Erythroblast (primary cell): Measurements from ENCODE around the gene SPINDOC.
"Not testable (repeated sequence)": the region's sequence is repeated elsewhere in the genome, so short reads cannot be mapped to it uniquely, and the experiment has no call there.

Experiments used
- DNase-seq, 2 experiments: peaks; one replicate each; lab custom pipeline; 2025; lab: John Stamatoyannopoulos, UW
- GATA1 ChIP-seq: IDR thresholded peaks from 2 replicates; pipeline ENCODE4 v1.6.1; 2011; ENCODE audit warnings: low read depth, mild to moderate bottlenecking, control low read depth, low read length, moderate library complexity
- POLR2A ChIP-seq: IDR thresholded peaks from 2 replicates; pipeline ENCODE4 v1.6.1; 2011; ENCODE audit warnings: mild to moderate bottlenecking, low read length

Gene SPINDOC

DNA sequence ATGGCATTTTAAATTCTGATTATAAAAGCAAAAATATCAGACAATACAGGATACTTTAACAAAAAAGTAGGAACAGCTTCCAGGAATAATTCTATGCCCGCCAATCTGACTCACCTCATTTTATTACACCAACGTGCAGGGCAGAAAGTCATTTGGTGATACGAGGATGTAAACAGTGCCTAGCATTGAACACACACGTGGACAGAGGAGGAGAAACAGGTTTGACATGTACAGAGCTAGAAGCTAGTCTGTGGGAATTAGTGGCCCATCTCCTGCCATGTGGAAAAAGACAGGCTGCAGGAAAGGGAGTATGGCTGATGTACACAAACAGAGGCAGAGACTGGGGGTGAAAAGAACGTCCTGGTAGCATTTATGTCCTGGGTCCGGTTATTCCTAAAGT lies 9.0 kb upstream of the SPINDOC start:
- TF ChIP-seq GATA1: no peak
- TF ChIP-seq POLR2A: no peak
- DNase-seq: no peak

GRCh38 chr11:63805844-63806415 lies 7.3 kb upstream of the SPINDOC start:
- TF ChIP-seq POLR2A: no peak
- TF ChIP-seq GATA1: no peak
- no peak for DNase-seq

DNA sequence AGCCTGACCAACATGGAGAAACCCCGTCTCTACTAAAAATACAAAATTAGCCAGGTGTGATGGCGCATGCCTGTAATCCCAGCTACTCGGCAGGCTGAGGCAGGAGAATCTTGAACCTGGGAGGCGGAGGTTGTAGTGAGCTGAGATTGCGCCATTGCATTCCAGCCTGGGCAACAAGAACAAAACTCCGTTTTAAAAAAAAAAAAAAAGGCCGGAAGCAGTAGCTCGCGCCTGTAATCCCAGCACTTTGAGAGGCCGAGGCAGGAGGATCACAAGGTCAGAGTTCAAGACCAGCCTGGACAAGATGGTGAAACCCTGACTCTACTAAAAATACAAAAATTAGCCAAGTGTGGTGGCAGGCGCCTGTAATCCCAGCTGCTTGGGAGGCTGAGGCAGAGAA lies 2.9 kb upstream of the SPINDOC start:
- DNase-seq: not testable (repeated sequence)

DNA sequence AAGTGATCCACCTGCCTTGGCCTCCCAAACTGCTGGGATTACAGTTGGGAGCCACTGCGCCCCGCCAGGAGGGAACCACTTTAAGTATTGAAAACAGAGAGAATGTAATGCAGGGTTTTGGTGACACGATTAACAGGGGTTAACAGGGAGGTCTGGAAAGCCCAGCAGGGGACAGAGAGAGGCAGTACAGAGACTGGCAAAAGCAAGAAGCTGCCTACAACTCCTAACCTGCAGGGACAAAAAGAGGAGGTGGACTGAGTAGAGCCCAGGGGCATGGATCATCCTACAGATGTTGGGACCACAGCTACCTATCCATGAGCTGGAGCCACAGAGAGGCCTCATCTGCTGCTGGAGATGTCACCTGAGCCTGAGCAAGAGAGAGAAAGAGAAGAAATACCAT lies 1.7 kb upstream of the SPINDOC start:
- no peak for TF ChIP-seq GATA1
- TF ChIP-seq POLR2A: no peak
- no peak for DNase-seq

DNA sequence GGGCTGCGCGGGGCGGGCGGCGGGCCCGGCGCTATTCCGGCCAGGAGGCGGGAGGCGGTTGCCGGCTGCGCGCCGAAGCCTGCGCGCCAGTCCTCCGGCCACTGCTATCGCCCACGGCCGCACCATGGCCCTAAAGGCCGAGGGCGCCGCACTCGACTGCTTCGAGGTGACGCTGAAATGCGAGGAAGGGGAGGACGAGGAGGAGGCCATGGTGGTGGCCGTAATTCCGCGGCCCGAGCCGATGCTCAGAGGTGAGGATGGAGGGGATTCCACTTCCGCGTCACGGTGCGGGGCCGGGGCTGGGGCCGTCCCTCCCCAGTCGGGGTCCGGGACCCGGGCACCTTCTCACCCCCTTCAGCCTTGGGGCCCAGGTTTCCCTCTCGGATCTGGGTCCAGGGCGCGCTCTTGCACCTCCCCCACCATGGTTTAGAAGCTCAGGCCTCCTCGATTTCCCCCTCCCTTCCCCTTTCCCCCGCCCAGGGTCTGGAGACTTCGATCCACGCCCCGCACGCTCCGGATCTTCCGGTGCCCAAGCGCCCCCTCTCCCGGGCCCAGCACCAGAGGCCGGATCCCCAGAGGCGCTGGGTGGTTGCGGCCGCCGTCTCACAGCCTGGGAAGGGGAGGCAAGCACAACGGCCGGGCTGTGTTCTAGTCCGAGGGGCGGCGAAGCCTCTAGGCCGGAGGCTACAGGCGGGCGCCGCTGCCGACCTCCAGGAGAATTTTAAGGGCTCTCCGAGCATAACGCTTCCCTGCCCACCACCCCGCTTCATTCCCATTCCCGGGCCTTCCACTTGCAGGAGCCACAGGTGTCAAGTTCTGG lies 517 bp downstream of the SPINDOC start:
- TF ChIP-seq GATA1 (no peak), POLR2A (no peak)
- DNase-seq: peak; percentile 52 to 57

- TF ChIP-seq POLR2A: no peak
- TF ChIP-seq GATA1: no peak
- DNase-seq: peak in 1 of 2 experiments; percentile 41
Measured at GRCh38 chr11:63814383-63814736, 1.1 kb downstream of the SPINDOC start.

DNA sequence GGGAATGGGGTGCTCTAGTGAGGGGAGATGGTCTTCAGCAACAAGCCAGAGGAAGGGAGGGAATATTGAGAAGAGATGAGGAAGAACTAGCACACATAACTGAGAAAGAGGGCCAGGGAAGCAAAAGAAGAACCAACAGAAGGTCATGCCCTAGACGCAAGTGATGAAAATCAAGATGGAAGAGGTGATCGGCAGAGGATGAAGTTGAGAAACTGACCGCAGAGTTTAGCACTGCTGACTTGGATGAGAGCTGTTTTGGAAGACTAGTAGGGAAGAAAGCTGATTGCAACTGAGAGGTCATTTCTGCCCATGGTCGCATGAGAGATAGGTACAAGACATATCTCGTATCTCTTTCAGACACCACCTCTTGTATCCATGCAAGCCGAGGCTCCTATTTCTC lies 2.9 kb downstream of the SPINDOC start:
- no peak for DNase-seq
- no peak for TF ChIP-seq GATA1
- TF ChIP-seq POLR2A: no peak

GRCh38 chr11:63816732-63817131 lies 3.5 kb downstream of the SPINDOC start:
- no peak for TF ChIP-seq POLR2A

GRCh38 chr11:63817758-63818498 lies 4.7 kb downstream of the SPINDOC start:
- no peak for TF ChIP-seq POLR2A
- no peak for TF ChIP-seq GATA1
- no peak for DNase-seq

More at GRCh38 chr11:63816732-63817131, 3.5 kb downstream of the SPINDOC start:
- no peak for DNase-seq

DNA sequence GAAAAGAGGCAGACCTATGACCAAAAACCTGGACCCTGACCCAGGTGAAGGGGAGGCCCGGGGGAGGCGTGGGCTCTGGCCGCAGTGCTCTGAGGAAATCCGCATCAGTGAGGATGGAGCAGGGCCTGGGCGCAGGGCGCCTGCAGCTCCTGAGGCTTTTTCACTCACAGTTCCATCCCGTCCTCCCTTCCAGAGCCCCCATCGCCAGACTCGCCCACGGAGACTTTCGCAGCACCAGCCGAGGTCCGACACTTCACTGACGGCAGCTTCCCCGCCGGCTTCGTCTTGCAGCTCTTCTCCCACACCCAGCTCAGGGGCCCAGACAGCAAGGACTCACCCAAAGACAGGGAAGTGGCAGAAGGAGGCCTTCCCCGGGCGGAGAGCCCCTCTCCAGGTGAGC lies 5.4 kb downstream of the SPINDOC start:
- DNase-seq: no peak
- TF ChIP-seq GATA1: no peak
- TF ChIP-seq POLR2A: no peak

GRCh38 chr11:63821411-63821810 lies 8.2 kb downstream of the SPINDOC start:
- TF ChIP-seq GATA1: no peak
- TF ChIP-seq POLR2A: no peak
- no peak for DNase-seq

DNA sequence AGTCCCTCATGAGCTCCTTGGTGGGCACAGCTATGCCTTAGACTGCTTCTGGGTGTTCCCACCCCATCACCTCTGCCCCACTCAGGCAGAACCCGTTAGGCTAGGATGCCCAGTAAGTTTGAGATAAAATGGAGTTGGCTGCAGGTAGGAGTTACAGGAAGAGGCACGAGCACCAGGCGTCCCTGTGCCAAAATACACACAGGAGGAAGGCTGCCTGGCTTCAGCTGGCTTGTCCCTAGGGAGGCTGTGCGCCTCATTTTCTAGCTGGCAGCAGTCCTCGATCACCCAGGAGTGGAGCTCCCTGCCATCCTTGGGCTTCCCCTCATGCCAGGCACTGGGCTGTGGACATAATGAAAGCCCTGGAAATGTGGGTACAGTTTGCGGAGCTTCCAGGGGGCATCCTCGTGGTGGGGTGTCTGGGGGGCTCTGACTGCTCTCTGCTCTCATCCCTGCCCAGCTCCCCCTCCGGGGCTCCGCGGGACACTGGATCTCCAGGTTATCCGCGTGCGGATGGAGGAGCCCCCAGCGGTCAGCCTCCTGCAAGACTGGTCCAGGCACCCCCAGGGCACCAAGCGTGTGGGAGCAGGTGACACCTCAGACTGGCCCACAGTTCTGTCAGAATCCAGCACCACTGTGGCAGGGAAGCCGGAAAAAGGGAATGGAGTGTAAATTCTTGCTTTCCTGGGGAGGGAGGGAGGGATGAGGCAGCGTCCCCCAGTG lies 13.4 kb downstream of the SPINDOC start:
- TF ChIP-seq POLR2A: no peak
- TF ChIP-seq GATA1: no peak
- no peak for DNase-seq

GRCh38 chr11:63829823-63830489 lies 16.7 kb downstream of the SPINDOC start:
- peak; percentile 34 to 41 for DNase-seq
- TF ChIP-seq GATA1: no peak
- no peak for TF ChIP-seq POLR2A

DNA sequence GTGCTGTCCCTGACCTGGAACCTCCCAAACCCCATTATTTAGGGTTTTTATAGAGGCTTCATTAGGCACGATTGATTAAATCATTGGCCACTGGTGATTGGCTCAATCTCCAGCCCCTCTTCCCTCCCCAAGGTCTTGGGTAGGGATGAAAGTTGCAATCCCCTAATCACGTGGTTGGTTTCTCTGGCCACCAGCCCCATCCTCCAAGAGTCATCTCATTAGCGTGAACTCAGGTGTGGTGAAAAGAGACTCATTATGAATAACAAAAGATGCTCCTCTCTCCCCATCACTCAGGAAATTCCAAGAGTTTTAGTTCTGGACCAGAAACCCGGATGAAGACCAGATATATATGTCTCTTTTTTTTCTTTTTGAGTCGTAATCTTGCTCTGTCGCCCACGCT lies 18.1 kb downstream of the SPINDOC start:
- DNase-seq: no peak
- TF ChIP-seq POLR2A (no peak), GATA1 (no peak)
